ENCODE data around the gene MAP3K4.

Gene MAP3K4

DNA sequence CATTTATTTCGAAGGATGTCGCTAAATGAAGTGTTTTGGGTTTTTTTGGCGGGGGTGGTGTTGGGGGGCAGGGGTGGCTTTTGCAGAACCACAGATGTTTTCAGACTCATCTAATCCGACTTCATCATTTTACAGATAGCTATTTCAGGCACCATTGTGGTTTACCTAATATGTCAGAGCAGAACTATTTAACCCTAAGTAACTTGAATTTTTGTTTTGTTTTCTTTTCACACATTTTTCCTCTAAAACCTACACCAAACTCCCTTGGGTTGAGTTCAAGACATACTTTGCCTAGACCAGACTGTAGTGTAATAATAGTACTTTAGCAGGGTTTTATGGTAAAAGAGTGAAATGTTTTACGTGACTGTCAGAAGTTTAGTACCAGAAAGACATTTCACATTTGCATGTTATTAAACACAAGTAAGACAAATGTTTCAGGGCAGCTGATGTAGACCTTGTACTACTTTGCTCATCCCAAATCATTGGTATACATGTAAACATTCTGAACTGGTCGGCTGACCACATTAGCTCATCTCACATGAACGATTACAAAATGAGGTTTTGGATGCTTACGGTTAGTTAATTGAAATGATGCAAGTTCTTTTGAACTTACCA is 37.7 kb downstream of the MAP3K4 start:
- no peak for DNase-seq
- no peaks in the 10 kb centered on the region for H3K9me3 ChIP-seq
- H3K4me3 ChIP-seq (ENCODE audit: low read depth, low read length): no peak overlapping the region

DNA sequence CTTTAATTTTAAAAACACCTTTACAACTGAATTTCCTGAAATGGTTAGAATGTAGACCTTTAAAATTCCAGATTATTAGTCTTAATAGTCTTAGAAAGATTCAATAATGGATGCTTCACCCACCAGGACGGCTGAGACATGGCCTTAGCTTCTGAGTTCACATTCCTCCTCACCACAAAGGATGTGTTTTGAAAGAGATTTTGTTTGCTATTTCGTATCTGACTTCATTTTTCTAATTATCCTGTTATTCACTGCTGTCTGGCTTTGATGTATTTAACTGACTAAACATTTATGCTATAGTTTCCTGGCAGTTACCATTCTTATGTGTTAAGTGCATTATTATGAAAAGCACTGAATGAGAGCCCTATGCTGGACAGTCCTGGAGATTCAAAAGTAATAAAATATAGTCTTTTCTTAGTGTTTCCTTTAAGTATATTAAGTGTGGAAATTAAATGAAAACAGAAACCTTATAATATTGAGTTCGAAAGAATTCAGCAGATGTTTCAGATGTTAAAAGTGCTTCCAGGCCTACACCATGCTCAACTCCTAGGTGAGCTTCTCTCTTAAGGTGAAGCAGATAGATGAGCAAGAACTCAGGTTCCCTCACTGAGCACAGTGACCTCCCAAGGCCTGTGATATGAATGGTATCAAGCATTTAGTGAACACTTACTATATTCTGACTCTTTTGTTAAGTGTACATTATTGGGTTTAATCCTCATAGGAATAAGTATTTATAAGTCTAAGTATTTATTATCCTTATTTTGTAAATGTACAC is 40.3 kb downstream of the MAP3K4 start:
- Histone ChIP-seq H3K4me3 (ENCODE audit: low read depth, low read length) (no peak overlapping the region), H3K9me3 (no peaks in the 10 kb centered on the region), H3K27me3 (no peaks in the 10 kb centered on the region), H3K36me3 (peaks cover under 1% of the 10 kb centered on the region; the same call in 1 of the 2 replicates), H3K4me1 (no peaks in the 10 kb centered on the region)
- TF ChIP-seq CTCF (IDR thresholded peaks at IDR 0.05; ENCODE audit: low read depth, low read length): no peak
- DNase-seq: no peak

More for the DNA sequence above, 37.7 kb downstream of the MAP3K4 start:
- TF ChIP-seq CTCF (IDR thresholded peaks at IDR 0.05; ENCODE audit: low read depth, low read length): no peak
- Histone ChIP-seq H3K4me1 (no peaks in the 10 kb centered on the region), H3K27me3 (no peaks in the 10 kb centered on the region), H3K36me3 (no peaks in the 10 kb centered on the region)

DNA sequence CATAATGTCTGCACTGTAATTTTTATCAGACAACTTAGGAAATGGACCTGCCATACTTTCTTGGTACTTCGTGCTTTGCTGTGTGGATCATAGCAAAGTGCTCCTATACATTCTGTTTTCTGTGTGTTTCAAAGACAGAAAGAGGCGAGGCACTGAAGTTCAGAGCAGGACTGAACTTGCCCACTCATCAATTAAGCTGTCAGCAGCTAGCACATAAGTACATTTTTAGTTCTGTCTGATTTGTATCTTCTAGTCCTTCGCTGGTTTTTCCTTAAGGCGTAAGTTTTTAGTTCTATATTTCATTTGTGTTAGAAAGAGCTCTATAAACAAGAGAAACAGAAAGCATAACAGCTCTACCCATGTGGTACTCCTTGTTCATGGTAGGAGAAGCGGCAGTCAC is 42.1 kb downstream of the MAP3K4 start:
- H3K4me3 ChIP-seq (ENCODE audit: low read depth, low read length): no peak overlapping the region
- H3K36me3 ChIP-seq: peaks cover 7% of the 10 kb centered on the region
- TF ChIP-seq CTCF (IDR thresholded peaks at IDR 0.05; ENCODE audit: low read depth, low read length): no peak
- H3K9me3 ChIP-seq: no peaks in the 10 kb centered on the region
- DNase-seq: no peak
- H3K27me3 ChIP-seq: no peaks in the 10 kb centered on the region
- H3K4me1 ChIP-seq: no peaks in the 10 kb centered on the region

DNA sequence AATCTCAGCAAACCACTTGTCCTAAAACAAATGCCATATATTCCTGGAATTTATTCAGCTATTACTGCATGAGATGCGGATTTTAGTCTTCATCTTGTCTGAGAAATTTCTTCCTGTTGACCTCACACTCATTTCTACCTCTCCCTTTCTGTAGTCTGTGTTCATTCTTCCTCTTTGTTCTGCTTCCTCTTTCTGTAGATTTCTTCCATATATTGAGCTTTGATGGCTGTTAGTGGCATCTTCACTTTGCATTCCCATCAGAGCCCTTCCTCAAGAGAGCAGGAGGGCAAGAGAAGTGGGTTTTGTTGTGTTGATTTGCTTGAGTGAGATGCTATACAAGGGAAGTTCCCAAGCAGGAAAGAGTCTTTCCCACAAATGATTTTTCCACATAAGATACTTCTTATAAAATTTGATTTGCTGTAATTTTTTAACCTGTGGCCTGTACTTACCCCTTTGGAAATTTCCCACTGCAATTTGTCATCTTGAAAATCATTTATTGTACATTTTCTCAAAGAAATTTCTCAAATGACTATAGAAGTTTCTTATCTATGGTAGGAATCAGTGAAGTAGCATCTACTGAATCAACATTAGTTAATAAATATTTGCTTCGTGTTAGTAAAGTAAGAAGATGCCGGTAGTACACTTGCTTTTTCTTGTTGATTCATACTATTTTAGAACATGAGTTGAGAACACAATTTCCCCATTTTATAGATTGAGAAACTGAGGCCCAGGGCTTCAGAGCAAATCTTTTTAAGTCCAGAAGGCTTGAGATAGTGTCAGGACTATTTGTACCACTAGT is 43.8 kb downstream of the MAP3K4 start:
- Histone ChIP-seq H3K4me3 (ENCODE audit: low read depth, low read length) (no peak overlapping the region), H3K36me3 (peaks cover 11% of the 10 kb centered on the region), H3K9me3 (no peaks in the 10 kb centered on the region), H3K4me1 (no peaks in the 10 kb centered on the region), H3K27me3 (no peaks in the 10 kb centered on the region)
- DNase-seq: no peak
- no peak for TF ChIP-seq CTCF (IDR thresholded peaks at IDR 0.05; ENCODE audit: low read depth, low read length)

GRCh38 chr6:161035981-161036263 is 44.4 kb downstream of the MAP3K4 start:
- no peaks in the 10 kb centered on the region for H3K9me3 ChIP-seq
- TF ChIP-seq CTCF (IDR thresholded peaks at IDR 0.05; ENCODE audit: low read depth, low read length): no peak
- DNase-seq: no peak
- H3K27me3 ChIP-seq: no peaks in the 10 kb centered on the region
- no peak overlapping the region for H3K4me3 ChIP-seq (ENCODE audit: low read depth, low read length)
- peaks cover 12% of the 10 kb centered on the region for H3K36me3 ChIP-seq
- H3K4me1 ChIP-seq: no peaks in the 10 kb centered on the region

DNA sequence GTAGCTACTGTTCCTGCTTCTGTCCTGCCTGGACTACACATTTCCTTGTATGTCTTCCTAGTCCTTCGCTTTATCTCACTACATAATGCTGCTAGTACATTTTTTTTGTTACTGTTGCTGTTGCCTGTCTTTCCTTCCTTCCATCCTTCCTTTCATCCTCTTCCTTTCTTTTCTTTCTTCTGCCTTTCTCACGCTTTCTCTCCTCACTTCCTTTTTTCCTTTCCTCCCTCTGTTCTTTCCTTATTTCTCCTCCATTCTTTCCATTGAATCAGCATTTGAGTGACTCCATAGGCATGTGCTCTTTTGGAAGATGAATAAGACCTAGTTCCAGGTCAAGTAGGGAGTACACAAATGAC is 46.3 kb downstream of the MAP3K4 start:
- H3K36me3 ChIP-seq: peaks cover 12% of the 10 kb centered on the region
- H3K27me3 ChIP-seq: no peaks in the 10 kb centered on the region
- no peaks in the 10 kb centered on the region for H3K9me3 ChIP-seq
- no peak overlapping the region for H3K4me3 ChIP-seq (ENCODE audit: low read depth, low read length)
- DNase-seq: no peak
- no peaks in the 10 kb centered on the region for H3K4me1 ChIP-seq
- no peak for TF ChIP-seq CTCF (IDR thresholded peaks at IDR 0.05; ENCODE audit: low read depth, low read length)
